HepG2 (cell line): ENCODE results near the gene RASSF4. TPM values are rescaled to one million over a fixed set of nuclear protein-coding genes. Genes with fewer than 3 reads are reported as not detected.

Experiments
- HMGA1 ChIP-seq: sonication (generic); formaldehyde crosslinking; conservative IDR thresholded peaks from 2 replicates; pipeline ENCODE4 v1.4.0; 2020; ENCODE audit warnings: missing genetic modification reagents
- KMT2B ChIP-seq: IDR thresholded peaks from 2 replicates; pipeline ENCODE4 v1.6.1; 2016; ENCODE audit warnings: missing genetic modification reagents, missing compliant biosample characterization
- NR2F1 ChIP-seq, 2 experiments: fragments of 450-650 bp in 1 of 2; formaldehyde crosslinking in 1 of 2; IDR thresholded peaks; 2 replicates each; pipeline versions ENCODE4 v1.5.0 to v1.6.1; 2016 to 2020; ENCODE audit warnings: mild to moderate bottlenecking in 1 of 2, missing compliant biosample characterization in 1 of 2, missing genetic modification reagents in 1 of 2, moderate library complexity in 1 of 2
- RARG ChIP-seq: sonication (generic); formaldehyde crosslinking; IDR thresholded peaks from 2 replicates; pipeline ENCODE4 v1.4.0; 2020; ENCODE audit warnings: low read depth, mild to moderate bottlenecking, missing genetic modification reagents
- TP53 ChIP-seq: sonication (generic); formaldehyde crosslinking; conservative IDR thresholded peaks from 2 replicates; pipeline ENCODE4 v1.4.0; 2020; ENCODE audit warnings: missing genetic modification reagents
- ZBTB26 ChIP-seq: IDR thresholded peaks from 2 replicates; pipeline ENCODE4 v1.6.1; 2016; ENCODE audit warnings: missing compliant biosample characterization, missing genetic modification reagents, borderline replicate concordance
- polyA plus RNA-seq, 8 experiments: library from polyadenylated mRNA; depleted of rRNA in 3 of 8; stranded (reverse) in 7 of 8; unstranded in 1 of 8; fragments of >200 nt; fragmentation: Illumina TruSeq in 4 of 8; extraction: Trizol in 4 of 8; gene quantifications; 2 replicates each; pipeline versions ENCODE4 v1.2.1 to v1.2.3, GENCODE V29; 2011 to 2016; ENCODE audit warnings: low read depth in 4 of 8, missing spikeins in 1 of 8, mixed read lengths in 1 of 8; ENCODE audit not compliant: insufficient read depth in 1 of 8
- total RNA-seq, 5 experiments: library from RNA; depleted of rRNA; stranded (reverse); fragments of >200 nt; fragmentation: Illumina TruSeq; extraction: Trizol; gene quantifications; 2 replicates each; pipeline ENCODE4 v1.2.3, GENCODE V29; 2016; ENCODE audit warnings: low read depth in 1 of 5
- TF ChIP-seq, protein P1 (sequence below), 2 experiments: sonication (generic) in 1 of 2; formaldehyde crosslinking in 1 of 2; IDR thresholded peaks; 2 replicates each; pipeline versions ENCODE4 v1.4.0 to v1.6.1; 2018 to 2020; ENCODE audit warnings: missing genetic modification reagents in 2 of 2, borderline replicate concordance in 1 of 2, low read depth in 1 of 2, mild to moderate bottlenecking in 1 of 2, missing biosample characterization in 1 of 2
- TF ChIP-seq, protein P2 (sequence below): sonication (generic); formaldehyde crosslinking; IDR thresholded peaks from 2 replicates; pipeline ENCODE4 v1.5.0; 2020; ENCODE audit warnings: mild to moderate bottlenecking, missing genetic modification reagents, borderline replicate concordance
- TF ChIP-seq, protein P3 (sequence below): sonication (generic); formaldehyde crosslinking; IDR thresholded peaks from 2 replicates; pipeline ENCODE4 v1.5.0; 2020; ENCODE audit warnings: missing genetic modification reagents, mild to moderate bottlenecking, borderline replicate concordance
- TF ChIP-seq, protein P4 (sequence below): sonication (generic); formaldehyde crosslinking; conservative IDR thresholded peaks from 2 replicates; pipeline ENCODE4 v1.8.0; 2022; ENCODE audit warnings: mild to moderate bottlenecking, moderate library complexity, missing genetic modification reagents
- TF ChIP-seq, protein P5 (sequence below): sonication (generic); formaldehyde crosslinking; IDR thresholded peaks from 2 replicates; pipeline ENCODE4 v1.4.0; 2020; ENCODE audit warnings: low read depth, mild to moderate bottlenecking, missing genetic modification reagents

Gene RASSF4
- total and polyA plus RNA-seq, 2 of the 13 experiments (the other 11 are each of a cell fraction or from before 2014, with no cell fraction given) = 34.0 to 51.7 TPM

DNA sequence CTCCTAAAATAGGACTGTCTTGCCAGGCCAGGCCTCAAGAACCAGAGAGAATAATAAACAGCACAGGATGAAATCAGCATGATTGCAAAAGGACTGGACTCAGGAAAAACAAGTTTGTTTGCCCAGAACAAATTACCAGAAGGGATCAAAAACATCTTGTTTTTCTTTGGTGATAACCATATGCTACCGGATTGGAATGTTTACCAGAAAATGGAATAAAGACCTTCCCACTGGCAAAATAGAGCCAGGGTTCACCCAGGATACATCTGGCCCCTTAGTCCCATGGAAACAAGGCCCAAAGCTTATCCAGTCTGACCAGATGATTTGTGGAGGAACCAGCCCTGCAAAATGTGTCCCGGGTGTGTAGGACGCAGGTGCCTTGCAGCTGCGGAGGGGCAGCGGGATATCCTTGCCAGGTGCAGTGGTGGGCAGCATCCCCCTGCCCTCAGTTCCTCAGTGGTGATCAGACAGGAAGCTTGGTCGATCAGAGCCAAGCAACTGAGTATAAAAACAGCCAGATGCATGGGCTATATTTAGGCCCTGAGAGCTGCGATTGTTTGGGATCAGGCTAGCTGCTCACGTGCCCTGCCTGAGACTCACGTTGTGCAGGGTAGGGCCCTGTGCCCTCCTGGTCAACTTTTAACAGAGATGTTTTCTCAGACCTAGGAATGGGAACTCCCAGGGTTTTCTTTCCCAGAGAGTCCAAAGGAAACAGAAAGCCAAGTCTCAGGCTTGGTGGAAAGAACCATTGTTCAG is 36.5 kb downstream of the RASSF4 start (continued):
- TF ChIP-seq, protein P1, sequence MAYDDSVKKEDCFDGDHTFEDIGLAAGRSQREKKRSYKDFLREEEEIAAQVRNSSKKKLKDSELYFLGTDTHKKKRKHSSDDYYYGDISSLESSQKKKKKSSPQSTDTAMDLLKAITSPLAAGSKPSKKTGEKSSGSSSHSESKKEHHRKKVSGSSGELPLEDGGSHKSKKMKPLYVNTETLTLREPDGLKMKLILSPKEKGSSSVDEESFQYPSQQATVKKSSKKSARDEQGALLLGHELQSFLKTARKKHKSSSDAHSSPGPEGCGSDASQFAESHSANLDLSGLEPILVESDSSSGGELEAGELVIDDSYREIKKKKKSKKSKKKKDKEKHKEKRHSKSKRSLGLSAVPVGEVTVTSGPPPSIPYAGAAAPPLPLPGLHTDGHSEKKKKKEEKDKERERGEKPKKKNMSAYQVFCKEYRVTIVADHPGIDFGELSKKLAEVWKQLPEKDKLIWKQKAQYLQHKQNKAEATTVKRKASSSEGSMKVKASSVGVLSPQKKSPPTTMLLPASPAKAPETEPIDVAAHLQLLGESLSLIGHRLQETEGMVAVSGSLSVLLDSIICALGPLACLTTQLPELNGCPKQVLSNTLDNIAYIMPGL (CRISPR knock-in tag; IDR thresholded peaks at IDR 0.05; ENCODE audit: borderline replicate concordance in 1 of 2, low read depth in 1 of 2) = peak in 1 of 2 experiments; percentile 37; a peak in 1 of 4 replicates
- TF ChIP-seq NR2F1 (CRISPR knock-in tag; IDR thresholded peaks at IDR 0.05) (peak; percentile 22 to 47; a peak in 2 of 4 replicates), HMGA1 (CRISPR knock-in tag) (no peak), ZBTB26 (CRISPR knock-in tag) (no peak), KMT2B (CRISPR knock-in tag) (no peak), TP53 (CRISPR knock-in tag) (no peak), RARG (CRISPR knock-in tag) (no peak)
- TF ChIP-seq, protein P2, sequence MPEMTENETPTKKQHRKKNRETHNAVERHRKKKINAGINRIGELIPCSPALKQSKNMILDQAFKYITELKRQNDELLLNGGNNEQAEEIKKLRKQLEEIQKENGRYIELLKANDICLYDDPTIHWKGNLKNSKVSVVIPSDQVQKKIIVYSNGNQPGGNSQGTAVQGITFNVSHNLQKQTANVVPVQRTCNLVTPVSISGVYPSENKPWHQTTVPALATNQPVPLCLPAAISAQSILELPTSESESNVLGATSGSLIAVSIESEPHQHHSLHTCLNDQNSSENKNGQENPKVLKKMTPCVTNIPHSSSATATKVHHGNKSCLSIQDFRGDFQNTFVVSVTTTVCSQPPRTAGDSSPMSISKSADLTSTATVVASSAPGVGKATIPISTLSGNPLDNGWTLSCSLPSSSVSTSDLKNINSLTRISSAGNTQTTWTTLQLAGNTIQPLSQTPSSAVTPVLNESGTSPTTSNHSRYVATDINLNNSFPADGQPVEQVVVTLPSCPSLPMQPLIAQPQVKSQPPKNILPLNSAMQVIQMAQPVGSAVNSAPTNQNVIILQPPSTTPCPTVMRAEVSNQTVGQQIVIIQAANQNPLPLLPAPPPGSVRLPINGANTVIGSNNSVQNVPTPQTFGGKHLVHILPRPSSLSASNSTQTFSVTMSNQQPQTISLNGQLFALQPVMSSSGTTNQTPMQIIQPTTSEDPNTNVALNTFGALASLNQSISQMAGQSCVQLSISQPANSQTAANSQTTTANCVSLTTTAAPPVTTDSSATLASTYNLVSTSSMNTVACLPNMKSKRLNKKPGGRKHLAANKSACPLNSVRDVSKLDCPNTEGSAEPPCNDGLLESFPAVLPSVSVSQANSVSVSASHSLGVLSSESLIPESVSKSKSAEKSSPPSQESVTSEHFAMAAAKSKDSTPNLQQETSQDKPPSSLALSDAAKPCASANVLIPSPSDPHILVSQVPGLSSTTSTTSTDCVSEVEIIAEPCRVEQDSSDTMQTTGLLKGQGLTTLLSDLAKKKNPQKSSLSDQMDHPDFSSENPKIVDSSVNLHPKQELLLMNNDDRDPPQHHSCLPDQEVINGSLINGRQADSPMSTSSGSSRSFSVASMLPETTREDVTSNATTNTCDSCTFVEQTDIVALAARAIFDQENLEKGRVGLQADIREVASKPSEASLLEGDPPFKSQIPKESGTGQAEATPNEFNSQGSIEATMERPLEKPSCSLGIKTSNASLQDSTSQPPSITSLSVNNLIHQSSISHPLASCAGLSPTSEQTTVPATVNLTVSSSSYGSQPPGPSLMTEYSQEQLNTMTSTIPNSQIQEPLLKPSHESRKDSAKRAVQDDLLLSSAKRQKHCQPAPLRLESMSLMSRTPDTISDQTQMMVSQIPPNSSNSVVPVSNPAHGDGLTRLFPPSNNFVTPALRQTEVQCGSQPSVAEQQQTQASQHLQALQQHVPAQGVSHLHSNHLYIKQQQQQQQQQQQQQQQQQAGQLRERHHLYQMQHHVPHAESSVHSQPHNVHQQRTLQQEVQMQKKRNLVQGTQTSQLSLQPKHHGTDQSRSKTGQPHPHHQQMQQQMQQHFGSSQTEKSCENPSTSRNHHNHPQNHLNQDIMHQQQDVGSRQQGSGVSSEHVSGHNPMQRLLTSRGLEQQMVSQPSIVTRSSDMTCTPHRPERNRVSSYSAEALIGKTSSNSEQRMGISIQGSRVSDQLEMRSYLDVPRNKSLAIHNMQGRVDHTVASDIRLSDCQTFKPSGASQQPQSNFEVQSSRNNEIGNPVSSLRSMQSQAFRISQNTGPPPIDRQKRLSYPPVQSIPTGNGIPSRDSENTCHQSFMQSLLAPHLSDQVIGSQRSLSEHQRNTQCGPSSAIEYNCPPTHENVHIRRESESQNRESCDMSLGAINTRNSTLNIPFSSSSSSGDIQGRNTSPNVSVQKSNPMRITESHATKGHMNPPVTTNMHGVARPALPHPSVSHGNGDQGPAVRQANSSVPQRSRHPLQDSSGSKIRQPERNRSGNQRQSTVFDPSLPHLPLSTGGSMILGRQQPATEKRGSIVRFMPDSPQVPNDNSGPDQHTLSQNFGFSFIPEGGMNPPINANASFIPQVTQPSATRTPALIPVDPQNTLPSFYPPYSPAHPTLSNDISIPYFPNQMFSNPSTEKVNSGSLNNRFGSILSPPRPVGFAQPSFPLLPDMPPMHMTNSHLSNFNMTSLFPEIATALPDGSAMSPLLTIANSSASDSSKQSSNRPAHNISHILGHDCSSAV (CRISPR knock-in tag) = no peak
- TF ChIP-seq, protein P3, sequence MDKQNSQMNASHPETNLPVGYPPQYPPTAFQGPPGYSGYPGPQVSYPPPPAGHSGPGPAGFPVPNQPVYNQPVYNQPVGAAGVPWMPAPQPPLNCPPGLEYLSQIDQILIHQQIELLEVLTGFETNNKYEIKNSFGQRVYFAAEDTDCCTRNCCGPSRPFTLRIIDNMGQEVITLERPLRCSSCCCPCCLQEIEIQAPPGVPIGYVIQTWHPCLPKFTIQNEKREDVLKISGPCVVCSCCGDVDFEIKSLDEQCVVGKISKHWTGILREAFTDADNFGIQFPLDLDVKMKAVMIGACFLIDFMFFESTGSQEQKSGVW (CRISPR knock-in tag) = no peak
- TF ChIP-seq, protein P4, sequence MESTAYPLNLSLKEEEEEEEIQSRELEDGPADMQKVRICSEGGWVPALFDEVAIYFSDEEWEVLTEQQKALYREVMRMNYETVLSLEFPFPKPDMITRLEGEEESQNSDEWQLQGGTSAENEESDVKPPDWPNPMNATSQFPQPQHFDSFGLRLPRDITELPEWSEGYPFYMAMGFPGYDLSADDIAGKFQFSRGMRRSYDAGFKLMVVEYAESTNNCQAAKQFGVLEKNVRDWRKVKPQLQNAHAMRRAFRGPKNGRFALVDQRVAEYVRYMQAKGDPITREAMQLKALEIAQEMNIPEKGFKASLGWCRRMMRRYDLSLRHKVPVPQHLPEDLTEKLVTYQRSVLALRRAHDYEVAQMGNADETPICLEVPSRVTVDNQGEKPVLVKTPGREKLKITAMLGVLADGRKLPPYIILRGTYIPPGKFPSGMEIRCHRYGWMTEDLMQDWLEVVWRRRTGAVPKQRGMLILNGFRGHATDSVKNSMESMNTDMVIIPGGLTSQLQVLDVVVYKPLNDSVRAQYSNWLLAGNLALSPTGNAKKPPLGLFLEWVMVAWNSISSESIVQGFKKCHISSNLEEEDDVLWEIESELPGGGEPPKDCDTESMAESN (CRISPR knock-in tag) = peak; percentile 63
- TF ChIP-seq, protein P5, sequence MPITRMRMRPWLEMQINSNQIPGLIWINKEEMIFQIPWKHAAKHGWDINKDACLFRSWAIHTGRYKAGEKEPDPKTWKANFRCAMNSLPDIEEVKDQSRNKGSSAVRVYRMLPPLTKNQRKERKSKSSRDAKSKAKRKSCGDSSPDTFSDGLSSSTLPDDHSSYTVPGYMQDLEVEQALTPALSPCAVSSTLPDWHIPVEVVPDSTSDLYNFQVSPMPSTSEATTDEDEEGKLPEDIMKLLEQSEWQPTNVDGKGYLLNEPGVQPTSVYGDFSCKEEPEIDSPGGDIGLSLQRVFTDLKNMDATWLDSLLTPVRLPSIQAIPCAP = no peak
